ENCODE data around the gene GLRX. TPM values are rescaled to one million over a fixed set of nuclear protein-coding genes. Genes with fewer than 3 reads are reported as not detected.

GLRX gene
- total and polyA plus RNA-seq, 2 of the 13 experiments (the other 11 are each of a cell fraction or from before 2014, with no cell fraction given), result 63.8 to 499 TPM

DNA sequence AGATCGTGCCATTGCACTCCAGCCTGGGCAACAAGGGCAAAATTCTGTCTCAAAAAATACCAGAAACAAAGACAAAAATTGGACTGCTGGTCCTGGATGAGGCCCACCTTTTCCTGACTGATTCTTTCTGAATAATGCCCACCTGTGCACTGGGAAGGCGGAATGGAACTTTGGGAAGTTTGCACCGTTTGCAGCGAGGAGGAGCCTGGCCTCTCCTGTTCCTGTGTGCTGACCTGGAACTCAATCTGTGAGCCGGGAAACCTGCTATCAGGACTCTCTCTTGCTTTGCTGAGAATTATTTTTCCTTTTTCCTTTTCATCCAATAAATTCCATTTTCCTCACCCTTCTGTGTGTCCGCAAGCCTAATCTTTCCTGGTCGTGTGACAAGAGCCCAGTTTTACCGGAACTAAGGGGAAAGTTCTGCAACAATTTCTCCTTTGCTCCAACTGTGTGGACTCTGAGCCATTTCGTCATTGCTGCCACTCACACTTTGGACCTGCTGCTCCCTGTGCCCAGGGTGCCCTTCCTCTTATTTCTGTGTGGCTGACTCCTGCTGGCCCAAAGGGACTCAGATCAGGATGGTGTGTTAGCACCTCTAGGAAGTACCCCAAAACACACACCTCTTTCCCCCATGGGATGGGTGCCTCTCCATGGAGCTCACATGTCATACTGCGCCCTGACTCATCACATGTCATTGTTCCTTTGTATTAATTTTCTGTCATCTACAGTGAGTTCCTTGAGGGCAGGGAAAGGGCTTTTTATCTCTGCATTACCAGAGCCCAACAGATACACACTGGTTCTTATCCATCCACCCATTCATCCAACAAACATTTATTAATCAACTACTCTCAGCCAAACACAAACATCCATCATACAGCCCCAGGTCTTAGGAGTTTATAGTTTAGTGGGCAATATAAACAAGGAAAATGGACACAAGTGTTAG is 4.7 kb upstream of the GLRX start (continued):
- TF ChIP-seq, protein P1, sequence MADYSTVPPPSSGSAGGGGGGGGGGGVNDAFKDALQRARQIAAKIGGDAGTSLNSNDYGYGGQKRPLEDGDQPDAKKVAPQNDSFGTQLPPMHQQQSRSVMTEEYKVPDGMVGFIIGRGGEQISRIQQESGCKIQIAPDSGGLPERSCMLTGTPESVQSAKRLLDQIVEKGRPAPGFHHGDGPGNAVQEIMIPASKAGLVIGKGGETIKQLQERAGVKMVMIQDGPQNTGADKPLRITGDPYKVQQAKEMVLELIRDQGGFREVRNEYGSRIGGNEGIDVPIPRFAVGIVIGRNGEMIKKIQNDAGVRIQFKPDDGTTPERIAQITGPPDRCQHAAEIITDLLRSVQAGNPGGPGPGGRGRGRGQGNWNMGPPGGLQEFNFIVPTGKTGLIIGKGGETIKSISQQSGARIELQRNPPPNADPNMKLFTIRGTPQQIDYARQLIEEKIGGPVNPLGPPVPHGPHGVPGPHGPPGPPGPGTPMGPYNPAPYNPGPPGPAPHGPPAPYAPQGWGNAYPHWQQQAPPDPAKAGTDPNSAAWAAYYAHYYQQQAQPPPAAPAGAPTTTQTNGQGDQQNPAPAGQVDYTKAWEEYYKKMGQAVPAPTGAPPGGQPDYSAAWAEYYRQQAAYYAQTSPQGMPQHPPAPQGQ (CRISPR knock-in tag; IDR thresholded peaks at IDR 0.05; ENCODE audit: borderline replicate concordance), result no peak
- TF ChIP-seq KDM2A (CRISPR knock-in tag; IDR thresholded peaks at IDR 0.05; ENCODE audit: borderline replicate concordance, low read depth) (peak; percentile 41; the same call in 1 of the 2 replicates), NR3C1 (CRISPR knock-in tag; IDR thresholded peaks at IDR 0.05) (no peak), ZNF44 (CRISPR knock-in tag; IDR thresholded peaks at IDR 0.05) (peak; percentile 79; the same call in 1 of the 2 replicates), ISL2 (CRISPR knock-in tag; IDR thresholded peaks at IDR 0.05) (peak; percentile 75), ETV6 (CRISPR knock-in tag; conservative IDR thresholded peaks at IDR 0.05) (peak; percentile 66; the same call in 1 of the 2 replicates), NKX3-1 (CRISPR knock-in tag; IDR thresholded peaks at IDR 0.05) (no peak), LCORL (IDR thresholded peaks at IDR 0.05) (no peak), LCORL (CRISPR knock-in tag; IDR thresholded peaks at IDR 0.05) (peak; percentile 92), ZNF326 (CRISPR knock-in tag; IDR thresholded peaks at IDR 0.05; ENCODE audit: borderline replicate concordance) (no peak), YY1 (IDR thresholded peaks at IDR 0.05; ENCODE audit: insufficient read depth, insufficient replicate concordance, low read depth, low read length) (no peak), CBFB (CRISPR knock-in tag; IDR thresholded peaks at IDR 0.05) (peak; percentile 63; the same call in 1 of the 2 replicates), KDM6A (CRISPR knock-in tag; IDR thresholded peaks at IDR 0.05; ENCODE audit: low read depth) (peak; percentile 80)
- TF ChIP-seq, protein P2, sequence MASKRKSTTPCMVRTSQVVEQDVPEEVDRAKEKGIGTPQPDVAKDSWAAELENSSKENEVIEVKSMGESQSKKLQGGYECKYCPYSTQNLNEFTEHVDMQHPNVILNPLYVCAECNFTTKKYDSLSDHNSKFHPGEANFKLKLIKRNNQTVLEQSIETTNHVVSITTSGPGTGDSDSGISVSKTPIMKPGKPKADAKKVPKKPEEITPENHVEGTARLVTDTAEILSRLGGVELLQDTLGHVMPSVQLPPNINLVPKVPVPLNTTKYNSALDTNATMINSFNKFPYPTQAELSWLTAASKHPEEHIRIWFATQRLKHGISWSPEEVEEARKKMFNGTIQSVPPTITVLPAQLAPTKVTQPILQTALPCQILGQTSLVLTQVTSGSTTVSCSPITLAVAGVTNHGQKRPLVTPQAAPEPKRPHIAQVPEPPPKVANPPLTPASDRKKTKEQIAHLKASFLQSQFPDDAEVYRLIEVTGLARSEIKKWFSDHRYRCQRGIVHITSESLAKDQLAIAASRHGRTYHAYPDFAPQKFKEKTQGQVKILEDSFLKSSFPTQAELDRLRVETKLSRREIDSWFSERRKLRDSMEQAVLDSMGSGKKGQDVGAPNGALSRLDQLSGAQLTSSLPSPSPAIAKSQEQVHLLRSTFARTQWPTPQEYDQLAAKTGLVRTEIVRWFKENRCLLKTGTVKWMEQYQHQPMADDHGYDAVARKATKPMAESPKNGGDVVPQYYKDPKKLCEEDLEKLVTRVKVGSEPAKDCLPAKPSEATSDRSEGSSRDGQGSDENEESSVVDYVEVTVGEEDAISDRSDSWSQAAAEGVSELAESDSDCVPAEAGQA (IDR thresholded peaks at IDR 0.05; ENCODE audit: low read depth), result no peak
- TF ChIP-seq, protein P2 (CRISPR knock-in tag; IDR thresholded peaks at IDR 0.05; ENCODE audit: borderline replicate concordance), result no peak
- TF ChIP-seq, protein P3, sequence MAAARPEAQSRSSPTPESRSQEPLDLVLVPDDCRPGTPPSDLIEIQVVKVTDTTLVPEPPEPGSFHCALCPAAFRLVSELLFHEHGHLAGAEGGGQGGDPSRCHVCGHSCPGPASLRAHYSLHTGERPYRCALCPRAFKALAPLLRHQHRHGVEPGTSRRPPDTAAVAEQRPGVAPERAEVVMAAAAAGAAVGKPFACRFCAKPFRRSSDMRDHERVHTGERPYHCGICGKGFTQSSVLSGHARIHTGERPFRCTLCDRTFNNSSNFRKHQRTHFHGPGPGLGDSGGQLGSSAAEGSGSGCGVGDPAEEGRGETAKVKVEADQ (CRISPR knock-in tag; IDR thresholded peaks at IDR 0.05; ENCODE audit: borderline replicate concordance), result no peak; the same call in 1 of the 2 replicates
- TF ChIP-seq, protein P4, sequence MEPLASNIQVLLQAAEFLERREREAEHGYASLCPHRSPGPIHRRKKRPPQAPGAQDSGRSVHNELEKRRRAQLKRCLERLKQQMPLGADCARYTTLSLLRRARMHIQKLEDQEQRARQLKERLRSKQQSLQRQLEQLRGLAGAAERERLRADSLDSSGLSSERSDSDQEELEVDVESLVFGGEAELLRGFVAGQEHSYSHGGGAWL (CRISPR knock-in tag; IDR thresholded peaks at IDR 0.05), result no peak
- TF ChIP-seq, protein P5, sequence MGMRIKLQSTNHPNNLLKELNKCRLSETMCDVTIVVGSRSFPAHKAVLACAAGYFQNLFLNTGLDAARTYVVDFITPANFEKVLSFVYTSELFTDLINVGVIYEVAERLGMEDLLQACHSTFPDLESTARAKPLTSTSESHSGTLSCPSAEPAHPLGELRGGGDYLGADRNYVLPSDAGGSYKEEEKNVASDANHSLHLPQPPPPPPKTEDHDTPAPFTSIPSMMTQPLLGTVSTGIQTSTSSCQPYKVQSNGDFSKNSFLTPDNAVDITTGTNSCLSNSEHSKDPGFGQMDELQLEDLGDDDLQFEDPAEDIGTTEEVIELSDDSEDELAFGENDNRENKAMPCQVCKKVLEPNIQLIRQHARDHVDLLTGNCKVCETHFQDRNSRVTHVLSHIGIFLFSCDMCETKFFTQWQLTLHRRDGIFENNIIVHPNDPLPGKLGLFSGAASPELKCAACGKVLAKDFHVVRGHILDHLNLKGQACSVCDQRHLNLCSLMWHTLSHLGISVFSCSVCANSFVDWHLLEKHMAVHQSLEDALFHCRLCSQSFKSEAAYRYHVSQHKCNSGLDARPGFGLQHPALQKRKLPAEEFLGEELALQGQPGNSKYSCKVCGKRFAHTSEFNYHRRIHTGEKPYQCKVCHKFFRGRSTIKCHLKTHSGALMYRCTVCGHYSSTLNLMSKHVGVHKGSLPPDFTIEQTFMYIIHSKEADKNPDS (CRISPR knock-in tag; IDR thresholded peaks at IDR 0.05), result no peak

Data from HepG2 (cell line).